ENCODE data around the gene DUOXA2.

- TF ChIP-seq SP1 (IDR thresholded peaks at IDR 0.05) (no peak), FOXK2 (IDR thresholded peaks at IDR 0.05) (no peak), NFRKB (IDR thresholded peaks at IDR 0.05) (no peak), ELF4 (IDR thresholded peaks at IDR 0.05) (no peak), ZNF384 (IDR thresholded peaks at IDR 0.05) (no peak), TARDBP (IDR thresholded peaks at IDR 0.05) (no peak), CTBP1 (IDR thresholded peaks at IDR 0.05; ENCODE audit: borderline replicate concordance) (no peak), BHLHE40 (IDR thresholded peaks at IDR 0.05; ENCODE audit: borderline replicate concordance) (no peak), FOXM1 (IDR thresholded peaks at IDR 0.05; ENCODE audit: borderline replicate concordance) (no peak), FOXA1 (IDR thresholded peaks at IDR 0.05) (no peak)
- TF ChIP-seq, protein P1, sequence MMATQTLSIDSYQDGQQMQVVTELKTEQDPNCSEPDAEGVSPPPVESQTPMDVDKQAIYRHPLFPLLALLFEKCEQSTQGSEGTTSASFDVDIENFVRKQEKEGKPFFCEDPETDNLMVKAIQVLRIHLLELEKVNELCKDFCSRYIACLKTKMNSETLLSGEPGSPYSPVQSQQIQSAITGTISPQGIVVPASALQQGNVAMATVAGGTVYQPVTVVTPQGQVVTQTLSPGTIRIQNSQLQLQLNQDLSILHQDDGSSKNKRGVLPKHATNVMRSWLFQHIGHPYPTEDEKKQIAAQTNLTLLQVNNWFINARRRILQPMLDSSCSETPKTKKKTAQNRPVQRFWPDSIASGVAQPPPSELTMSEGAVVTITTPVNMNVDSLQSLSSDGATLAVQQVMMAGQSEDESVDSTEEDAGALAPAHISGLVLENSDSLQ (IDR thresholded peaks at IDR 0.05) = no peak
Observed at GRCh38 chr15:45118996-45119395, 4.9 kb downstream of the DUOXA2 start.

Data from HEK293T (cell line).